Right lobe of liver (tissue), 4 donors: Measurements from ENCODE around the gene FAM185A.
"Not testable (repeated sequence)": the region's sequence is repeated elsewhere in the genome, so short reads cannot be mapped to it uniquely, and the experiment has no call there.

Source experiments
- CTCF ChIP-seq, 4 donors: fragments of 200-600 bp in 3 of 4; fragments of 450-650 bp in 1 of 4; IDR thresholded peaks; one replicate each; pipeline versions ENCODE4 v1.5.1 to v1.8.0; 2016 to 2022; ENCODE audit warnings: antibody characterized with exemption in 4 of 4, mild to moderate bottlenecking in 2 of 4
- POLR2A ChIP-seq: fragments of 450-650 bp; IDR thresholded peaks from one replicate; pipeline ENCODE4 v1.6.1; 2017; ENCODE audit warnings: antibody characterized with exemption, mild to moderate bottlenecking
- donor health status: DM: no; HTN: no; CAD: no.
- donor health status: DM: no; HTN: no; CAD: no.
- donor health status: DM: no; HTN: yes; CAD: no.

GRCh38 chr7:102761234-102761633 is 12.4 kb downstream of the FAM185A start:
- TF ChIP-seq CTCF (IDR thresholded peaks at IDR 0.05); POLR2A: not testable (repeated sequence)
